Right lung (tissue), 5 donors: Measurements from ENCODE around the gene DCUN1D1. TPM values are rescaled to one million over a fixed set of nuclear protein-coding genes. Genes with fewer than 3 reads are reported as not detected.

ENCODE experiments used
- DNase-seq, 2 donors: peaks; one replicate each; pipeline ENCODE4 v3.0.0-alpha.2; 2013
- polyA plus RNA-seq, 5 donors: library from polyadenylated mRNA; unstranded; fragments of 120-200 nt; gene quantifications; one replicate each; pipeline versions ENCODE4 v1.2.1 to v1.2.3, GENCODE V29; 2013; ENCODE audit warnings: inconsistent platforms in 1 of 5, low replicate concordance in 1 of 5; ENCODE audit not compliant: insufficient read length in 5 of 5, insufficient read depth in 1 of 5

DCUN1D1 gene
- polyA plus RNA-seq, 5 donors, result 30.5 to 61.0 (median 37.4) TPM

- DNase-seq, result no peak
Measured at GRCh38 chr3:182979103-182979673, 1.1 kb downstream of the DCUN1D1 start.

GRCh38 chr3:182978387-182978786 lies 2.0 kb downstream of the DCUN1D1 start:
- no peak for DNase-seq

GRCh38 chr3:182973047-182973446 lies 7.3 kb downstream of the DCUN1D1 start:
- no peak for DNase-seq

GRCh38 chr3:182972387-182972786 lies 8.0 kb downstream of the DCUN1D1 start:
- DNase-seq, result no peak

- DNase-seq, result no peak
Measured at GRCh38 chr3:182971637-182972036, 8.7 kb downstream of the DCUN1D1 start.

- no peak for DNase-seq
Measured at GRCh38 chr3:182970811-182971418, 9.4 kb downstream of the DCUN1D1 start.

GRCh38 chr3:182969853-182970252 lies 10.5 kb downstream of the DCUN1D1 start:
- no peak for DNase-seq

GRCh38 chr3:182969277-182969676 lies 11.1 kb downstream of the DCUN1D1 start:
- DNase-seq, result no peak

GRCh38 chr3:182967218-182968204 lies 12.8 kb downstream of the DCUN1D1 start:
- DNase-seq, result no peak

- DNase-seq, result no peak
Measured at GRCh38 chr3:182965861-182966366, 14.4 kb downstream of the DCUN1D1 start.

GRCh38 chr3:182964179-182964578 lies 16.2 kb downstream of the DCUN1D1 start:
- no peak for DNase-seq

- DNase-seq, result no peak
Measured at GRCh38 chr3:182962166-182962565, 18.2 kb downstream of the DCUN1D1 start.

- DNase-seq, result no peak
Measured at GRCh38 chr3:182959474-182960350, 20.6 kb downstream of the DCUN1D1 start.

- no peak for DNase-seq
Measured at GRCh38 chr3:182957676-182958266, 22.6 kb downstream of the DCUN1D1 start.

GRCh38 chr3:182957226-182957625 lies 23.1 kb downstream of the DCUN1D1 start:
- DNase-seq, result no peak

GRCh38 chr3:182954553-182955235 lies 25.6 kb downstream of the DCUN1D1 start:
- no peak for DNase-seq

GRCh38 chr3:182949688-182950087 lies 30.6 kb downstream of the DCUN1D1 start:
- DNase-seq, result no peak

- DNase-seq, result no peak
Measured at GRCh38 chr3:182948305-182948704, 32.0 kb downstream of the DCUN1D1 start.

GRCh38 chr3:182947888-182948287 lies 32.5 kb downstream of the DCUN1D1 start:
- no peak for DNase-seq

GRCh38 chr3:182941719-182942118 lies 38.6 kb downstream of the DCUN1D1 start:
- no peak for DNase-seq
